Measurements from ENCODE around the gene BLOC1S5.
"Not testable (repeated sequence)": the region's sequence is repeated elsewhere in the genome, so short reads cannot be mapped to it uniquely, and the experiment has no call there.

The BLOC1S5 gene

DNA sequence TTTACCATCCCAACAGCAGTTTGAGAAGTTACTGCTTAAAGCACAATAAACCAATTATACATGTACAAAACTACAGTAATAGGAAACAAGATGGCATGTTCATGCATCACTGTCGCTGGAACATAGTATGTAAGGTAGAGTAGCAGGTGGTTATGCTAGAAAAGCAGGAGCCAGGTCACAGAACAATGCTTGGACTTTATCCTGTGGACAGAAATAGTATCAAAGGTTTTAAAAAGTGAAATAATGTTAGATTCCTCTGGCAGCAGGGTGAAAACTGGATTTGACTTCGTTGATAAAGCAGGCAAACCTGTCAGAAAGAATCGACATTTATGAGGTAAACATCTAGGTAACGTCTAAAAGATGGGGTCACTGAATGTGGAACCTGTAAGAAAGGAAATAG lies 2.5 kb downstream of the BLOC1S5 start:
- H3K4me3 ChIP-seq (ENCODE audit: low read depth, low read length), result no peak overlapping the region
- no peak for TF ChIP-seq CTCF (IDR thresholded peaks at IDR 0.05; ENCODE audit: control insufficient read depth, extremely low read depth, insufficient read depth)
- no peak for DNase-seq (ENCODE audit: low read depth)

- DNase-seq (ENCODE audit: low read depth), result no peak
- TF ChIP-seq CTCF (IDR thresholded peaks at IDR 0.05; ENCODE audit: control insufficient read depth, extremely low read depth, insufficient read depth), result no peak
- H3K4me3 ChIP-seq (ENCODE audit: low read depth, low read length), result no peak overlapping the region
Measured at GRCh38 chr6:8060346-8060745, 3.8 kb downstream of the BLOC1S5 start.

GRCh38 chr6:8059129-8059528 lies 5.1 kb downstream of the BLOC1S5 start:
- no peak overlapping the region for H3K4me3 ChIP-seq (ENCODE audit: low read depth, low read length)
- DNase-seq (ENCODE audit: low read depth), result no peak
- TF ChIP-seq CTCF (IDR thresholded peaks at IDR 0.05; ENCODE audit: control insufficient read depth, extremely low read depth, insufficient read depth), result peak; percentile 38

GRCh38 chr6:8057793-8058192 lies 6.4 kb downstream of the BLOC1S5 start:
- TF ChIP-seq CTCF (IDR thresholded peaks at IDR 0.05; ENCODE audit: control insufficient read depth, extremely low read depth, insufficient read depth), result no peak
- H3K4me3 ChIP-seq (ENCODE audit: low read depth, low read length), result no peak overlapping the region

GRCh38 chr6:8057263-8057662 lies 6.9 kb downstream of the BLOC1S5 start:
- no peak overlapping the region for H3K4me3 ChIP-seq (ENCODE audit: low read depth, low read length)
- no peak for TF ChIP-seq CTCF (IDR thresholded peaks at IDR 0.05; ENCODE audit: control insufficient read depth, extremely low read depth, insufficient read depth)
- DNase-seq (ENCODE audit: low read depth), result peak; percentile 26

More at GRCh38 chr6:8057793-8058192, 6.4 kb downstream of the BLOC1S5 start:
- DNase-seq (ENCODE audit: low read depth), result peak; percentile 48

GRCh38 chr6:8054276-8054675 lies 9.9 kb downstream of the BLOC1S5 start:
- no peak for TF ChIP-seq CTCF (IDR thresholded peaks at IDR 0.05; ENCODE audit: control insufficient read depth, extremely low read depth, insufficient read depth)
- no peak overlapping the region for H3K4me3 ChIP-seq (ENCODE audit: low read depth, low read length)
- no peak for DNase-seq (ENCODE audit: low read depth)

GRCh38 chr6:8047541-8048292 lies 16.5 kb downstream of the BLOC1S5 start:
- H3K4me3 ChIP-seq (ENCODE audit: low read depth, low read length), result no peak overlapping the region
- no peak for TF ChIP-seq CTCF (IDR thresholded peaks at IDR 0.05; ENCODE audit: control insufficient read depth, extremely low read depth, insufficient read depth)
- DNase-seq (ENCODE audit: low read depth), result no peak

GRCh38 chr6:8045769-8046168 lies 18.4 kb downstream of the BLOC1S5 start:
- not testable (repeated sequence) for DNase-seq (ENCODE audit: low read depth); H3K4me3 ChIP-seq (ENCODE audit: low read depth, low read length)
